ENCODE measurements around the gene GRK5. TPM values are rescaled to one million over a fixed set of nuclear protein-coding genes. Genes with fewer than 3 reads are reported as not detected.

The GRK5 gene
- total RNA-seq, 1 donor from 2014 or later = 43.2 TPM

DNA sequence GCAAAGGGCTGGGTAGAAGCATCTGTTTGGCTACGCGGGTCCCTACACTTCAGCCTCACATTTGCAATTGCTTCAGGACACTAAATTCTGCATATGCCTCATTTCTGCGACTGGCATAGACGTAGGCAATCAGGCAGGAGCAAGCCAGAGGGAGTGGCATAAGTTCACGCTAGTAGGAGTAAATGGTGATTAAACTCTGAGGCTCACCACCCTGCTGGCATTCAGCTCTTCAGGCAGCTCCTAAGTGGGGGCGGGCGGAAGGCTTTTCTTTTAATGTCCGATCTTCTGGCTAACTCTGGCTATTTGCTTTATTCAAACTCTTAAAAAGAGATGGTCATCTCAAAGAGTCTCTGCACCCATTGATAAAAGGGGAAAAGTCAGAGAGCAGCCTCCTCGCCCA, 289.9 kb downstream of the GRK5 start:
- Mint-ChIP-seq H3K4me3 (ENCODE audit: unreplicated experiment) (no peak overlapping the region), H3K27ac (ENCODE audit: unreplicated experiment) (no peak overlapping the region), H3K36me3 (ENCODE audit: unreplicated experiment) (no peaks in the 10 kb centered on the region), H3K27me3 (ENCODE audit: unreplicated experiment) (no peaks in the 10 kb centered on the region), H3K4me1 (ENCODE audit: unreplicated experiment) (peaks cover 7% of the 10 kb centered on the region), H3K9me3 (ENCODE audit: unreplicated experiment) (no peaks in the 10 kb centered on the region)
- DNase-seq (ENCODE audit: extremely low spot score, unreplicated experiment) = no peak
- TF ChIP-seq, protein P1, sequence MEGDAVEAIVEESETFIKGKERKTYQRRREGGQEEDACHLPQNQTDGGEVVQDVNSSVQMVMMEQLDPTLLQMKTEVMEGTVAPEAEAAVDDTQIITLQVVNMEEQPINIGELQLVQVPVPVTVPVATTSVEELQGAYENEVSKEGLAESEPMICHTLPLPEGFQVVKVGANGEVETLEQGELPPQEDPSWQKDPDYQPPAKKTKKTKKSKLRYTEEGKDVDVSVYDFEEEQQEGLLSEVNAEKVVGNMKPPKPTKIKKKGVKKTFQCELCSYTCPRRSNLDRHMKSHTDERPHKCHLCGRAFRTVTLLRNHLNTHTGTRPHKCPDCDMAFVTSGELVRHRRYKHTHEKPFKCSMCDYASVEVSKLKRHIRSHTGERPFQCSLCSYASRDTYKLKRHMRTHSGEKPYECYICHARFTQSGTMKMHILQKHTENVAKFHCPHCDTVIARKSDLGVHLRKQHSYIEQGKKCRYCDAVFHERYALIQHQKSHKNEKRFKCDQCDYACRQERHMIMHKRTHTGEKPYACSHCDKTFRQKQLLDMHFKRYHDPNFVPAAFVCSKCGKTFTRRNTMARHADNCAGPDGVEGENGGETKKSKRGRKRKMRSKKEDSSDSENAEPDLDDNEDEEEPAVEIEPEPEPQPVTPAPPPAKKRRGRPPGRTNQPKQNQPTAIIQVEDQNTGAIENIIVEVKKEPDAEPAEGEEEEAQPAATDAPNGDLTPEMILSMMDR (IDR thresholded peaks at IDR 0.05) = no peak

DNA sequence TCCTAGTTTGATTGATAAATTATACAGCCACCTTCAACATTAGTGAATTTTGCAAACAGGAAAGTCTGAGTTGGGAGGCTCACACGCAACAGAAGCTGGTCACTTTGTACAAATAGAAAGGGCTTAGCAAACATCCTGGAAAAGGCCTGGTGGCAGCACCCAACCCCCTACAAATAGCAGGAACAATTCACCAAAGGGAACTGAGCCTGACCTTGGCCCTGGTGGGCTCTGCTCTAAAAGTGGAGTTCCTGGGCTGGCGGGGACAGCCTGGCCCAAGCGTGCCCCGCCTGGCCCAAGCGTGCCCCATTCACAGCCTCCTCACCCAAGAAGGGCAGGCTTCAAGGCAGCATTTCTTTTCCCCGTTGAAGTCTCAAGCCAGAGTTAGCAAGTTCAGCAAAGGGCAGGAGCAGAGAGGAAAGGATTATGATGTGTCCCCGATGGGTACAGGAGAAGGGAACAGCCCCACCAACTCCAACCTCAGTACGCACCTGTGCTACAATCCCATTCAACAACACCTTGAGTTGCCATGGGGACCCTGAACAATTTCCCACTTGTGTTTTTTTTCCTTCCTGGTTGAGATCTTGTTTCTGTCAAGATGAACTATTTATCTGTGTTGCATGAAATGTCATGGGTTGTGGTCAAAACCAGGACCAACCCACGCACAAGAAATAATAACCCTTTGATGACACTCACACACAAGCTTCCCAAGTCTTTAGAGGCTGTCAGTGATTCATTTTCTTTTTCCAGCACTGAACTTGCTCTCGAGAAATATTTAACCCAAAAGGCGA, 291.7 kb downstream of the GRK5 start:
- TF ChIP-seq, protein P1 (IDR thresholded peaks at IDR 0.05) = no peak
- no peak overlapping the region for H3K4me3 Mint-ChIP-seq (ENCODE audit: unreplicated experiment)
- H3K9me3 Mint-ChIP-seq (ENCODE audit: unreplicated experiment) = no peaks in the 10 kb centered on the region
- H3K27ac Mint-ChIP-seq (ENCODE audit: unreplicated experiment) = no peak overlapping the region
- peaks cover 7% of the 10 kb centered on the region for H3K4me1 Mint-ChIP-seq (ENCODE audit: unreplicated experiment)
- DNase-seq (ENCODE audit: extremely low spot score, unreplicated experiment) = no peak
- H3K36me3 Mint-ChIP-seq (ENCODE audit: unreplicated experiment) = no peaks in the 10 kb centered on the region
- H3K27me3 Mint-ChIP-seq (ENCODE audit: unreplicated experiment) = no peaks in the 10 kb centered on the region

DNA sequence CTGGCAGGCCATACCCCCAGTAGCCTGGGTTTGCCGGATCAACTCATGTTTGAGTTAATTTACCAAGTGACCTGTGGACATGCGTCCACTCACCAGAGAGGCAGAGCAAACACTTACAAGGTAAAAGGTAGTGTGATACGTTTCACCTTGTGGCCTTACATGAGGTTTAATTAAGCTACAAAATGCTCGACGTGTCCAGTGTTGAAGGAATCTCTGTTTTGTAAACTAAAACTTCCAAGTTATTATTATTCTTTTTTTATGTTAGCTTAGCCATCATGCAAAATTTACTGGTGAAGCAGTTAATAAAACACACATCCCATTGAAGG, 292.3 kb downstream of the GRK5 start:
- H3K9me3 Mint-ChIP-seq (ENCODE audit: unreplicated experiment) = no peaks in the 10 kb centered on the region
- H3K4me3 Mint-ChIP-seq (ENCODE audit: unreplicated experiment) = no peak overlapping the region
- H3K27me3 Mint-ChIP-seq (ENCODE audit: unreplicated experiment) = no peaks in the 10 kb centered on the region
- TF ChIP-seq, protein P1 (IDR thresholded peaks at IDR 0.05) = no peak
- H3K4me1 Mint-ChIP-seq (ENCODE audit: unreplicated experiment) = peaks cover 3% of the 10 kb centered on the region
- no peaks in the 10 kb centered on the region for H3K36me3 Mint-ChIP-seq (ENCODE audit: unreplicated experiment)
- no peak for DNase-seq (ENCODE audit: extremely low spot score, unreplicated experiment)
- H3K27ac Mint-ChIP-seq (ENCODE audit: unreplicated experiment) = no peak overlapping the region

DNA sequence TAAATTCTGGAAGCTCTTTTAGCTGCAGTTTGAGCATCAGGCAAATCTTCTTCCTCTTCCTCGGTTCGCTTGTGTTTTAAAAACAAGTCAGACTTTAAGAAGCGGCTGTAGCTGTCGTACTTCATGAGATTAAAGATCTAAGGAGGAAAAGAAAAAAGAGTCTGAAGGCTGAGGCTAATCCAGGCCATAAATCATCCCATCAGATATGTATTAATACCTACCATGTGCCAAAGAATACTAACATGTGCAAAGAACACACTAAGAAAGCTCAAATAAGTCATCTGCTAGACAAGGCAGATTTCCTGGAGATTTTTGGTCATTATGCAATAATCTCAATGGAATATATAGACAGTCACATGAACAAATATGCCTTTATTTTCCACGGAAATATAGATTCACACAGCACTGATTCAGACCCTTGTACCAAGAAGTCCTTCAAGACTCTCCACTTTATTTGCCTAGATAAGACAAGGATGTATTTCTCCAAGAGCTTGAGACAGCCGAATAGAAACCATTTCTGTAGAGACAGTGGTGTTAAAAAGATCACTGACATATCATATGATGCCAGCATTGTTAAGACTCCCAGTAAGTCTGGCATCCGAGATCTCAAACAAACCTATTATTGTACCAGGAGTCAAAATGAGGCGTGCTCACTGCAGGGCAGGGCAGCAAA, 292.9 kb downstream of the GRK5 start:
- H3K27ac Mint-ChIP-seq (ENCODE audit: unreplicated experiment) = no peak overlapping the region
- TF ChIP-seq, protein P1 (IDR thresholded peaks at IDR 0.05) = no peak
- H3K4me1 Mint-ChIP-seq (ENCODE audit: unreplicated experiment) = no peaks in the 10 kb centered on the region

DNA sequence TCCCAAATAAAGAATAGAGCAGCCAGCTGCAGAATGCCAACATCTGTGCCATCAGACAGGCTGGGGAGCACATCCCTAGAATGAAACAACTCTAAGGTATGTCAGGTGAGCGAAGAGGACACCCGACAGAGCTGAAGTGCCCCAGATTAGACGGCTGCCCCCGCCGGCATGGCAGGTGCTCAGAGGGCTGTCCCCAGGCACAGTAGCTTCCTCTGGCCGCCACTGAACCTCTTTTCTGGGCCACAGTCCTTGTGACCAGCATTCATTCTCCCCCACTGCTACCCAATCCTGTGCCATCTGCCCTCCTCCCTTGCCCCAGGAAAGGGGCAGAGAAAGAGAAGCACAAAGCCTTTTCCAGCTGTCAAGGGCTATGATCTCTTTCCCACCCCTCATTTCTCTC, 293.4 kb downstream of the GRK5 start:
- no peaks in the 10 kb centered on the region for H3K4me1 Mint-ChIP-seq (ENCODE audit: unreplicated experiment)
- no peaks in the 10 kb centered on the region for H3K27me3 Mint-ChIP-seq (ENCODE audit: unreplicated experiment)
- H3K27ac Mint-ChIP-seq (ENCODE audit: unreplicated experiment) = no peak overlapping the region
- no peak overlapping the region for H3K4me3 Mint-ChIP-seq (ENCODE audit: unreplicated experiment)
- no peak for DNase-seq (ENCODE audit: extremely low spot score, unreplicated experiment)
- no peaks in the 10 kb centered on the region for H3K9me3 Mint-ChIP-seq (ENCODE audit: unreplicated experiment)
- H3K36me3 Mint-ChIP-seq (ENCODE audit: unreplicated experiment) = peaks cover 2% of the 10 kb centered on the region
- TF ChIP-seq, protein P1 (IDR thresholded peaks at IDR 0.05) = no peak

More for the DNA sequence above, 292.9 kb downstream of the GRK5 start:
- Mint-ChIP-seq H3K4me3 (ENCODE audit: unreplicated experiment) (no peak overlapping the region), H3K36me3 (ENCODE audit: unreplicated experiment) (peaks cover 2% of the 10 kb centered on the region), H3K9me3 (ENCODE audit: unreplicated experiment) (no peaks in the 10 kb centered on the region), H3K27me3 (ENCODE audit: unreplicated experiment) (no peaks in the 10 kb centered on the region)
- DNase-seq (ENCODE audit: extremely low spot score, unreplicated experiment) = no peak
